VCaP (cell line): ENCODE data around the gene RRP1.

Experiments used
- H3K27ac ChIP-seq: fragments of 450-650 bp; 2 replicates; pipeline ENCODE4 v1.5.1; 2017
- CTCF ChIP-seq: fragments of 450-650 bp; conservative IDR thresholded peaks from 2 replicates; pipeline ENCODE4 v1.5.1; 2017; ENCODE audit warnings: mild to moderate bottlenecking, moderate library complexity

RRP1 gene

GRCh38 chr21:43781846-43782245 is 7.5 kb upstream of the RRP1 start:
- TF ChIP-seq CTCF: no peak
- no peak overlapping the region for H3K27ac ChIP-seq

DNA sequence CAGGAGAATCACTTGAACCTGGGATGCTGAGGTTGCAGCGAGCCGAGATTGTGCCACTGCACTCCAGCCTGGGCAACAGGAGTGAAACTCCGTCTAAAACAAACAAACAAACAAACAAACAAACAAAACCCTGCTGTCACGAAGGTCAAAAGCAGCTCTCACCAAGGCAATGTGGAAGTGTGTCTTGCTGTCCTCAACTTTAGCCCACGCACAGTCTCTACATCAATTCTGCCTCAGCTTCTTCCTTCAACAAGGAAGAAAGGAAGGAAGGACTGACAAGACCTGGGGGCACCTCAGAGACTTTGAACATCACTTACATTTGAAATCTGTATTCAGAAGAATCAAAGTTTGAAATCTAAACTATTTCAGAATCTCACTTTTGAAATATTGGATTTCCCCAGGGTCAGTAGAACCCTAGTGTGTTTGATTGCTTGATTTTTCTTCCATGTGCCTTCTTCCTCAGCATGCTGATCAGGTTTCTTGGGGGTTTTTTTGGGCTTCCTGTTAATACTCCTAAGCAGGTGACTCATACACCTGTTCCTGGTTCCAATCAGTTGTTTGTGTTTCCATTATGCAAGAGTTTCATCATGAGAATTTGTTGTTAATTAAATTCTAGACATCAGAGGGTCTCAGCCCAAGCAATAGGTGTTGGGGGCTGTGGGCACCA is 6.8 kb upstream of the RRP1 start:
- H3K27ac ChIP-seq: no peak overlapping the region
- no peak for TF ChIP-seq CTCF

- no peak for TF ChIP-seq CTCF
- no peak overlapping the region for H3K27ac ChIP-seq
These were observed 6.2 kb upstream of the RRP1 start for GRCh38 chr21:43783098-43783700.

- no peak for TF ChIP-seq CTCF
- H3K27ac ChIP-seq: no peak overlapping the region
These were observed 4.2 kb upstream of the RRP1 start for GRCh38 chr21:43785134-43785533.

DNA sequence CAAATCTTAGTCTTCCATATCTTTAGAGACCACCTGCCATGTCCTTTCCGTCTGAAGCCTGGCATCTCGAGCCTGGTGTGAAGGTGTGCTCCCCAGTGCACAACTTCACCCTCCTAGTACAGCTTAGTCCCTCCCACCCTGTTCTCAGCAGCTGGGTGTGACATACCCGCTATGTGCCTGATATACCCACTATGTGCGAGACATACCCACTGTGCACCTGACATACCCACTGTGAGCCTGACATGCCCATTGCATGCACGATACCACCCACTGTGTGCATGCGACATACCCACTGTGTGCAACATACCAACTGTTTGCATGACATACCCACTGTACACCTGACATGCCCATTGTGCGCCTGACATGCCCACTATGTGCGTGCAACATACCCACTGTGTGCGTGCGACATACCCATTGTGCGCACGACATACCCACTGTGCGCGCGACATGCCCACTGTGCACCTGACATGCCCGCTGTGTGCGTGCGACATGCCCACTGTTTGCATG is 3.0 kb upstream of the RRP1 start:
- TF ChIP-seq CTCF: no peak
- H3K27ac ChIP-seq: no peak overlapping the region

GRCh38 chr21:43786807-43787440 is 2.5 kb upstream of the RRP1 start:
- H3K27ac ChIP-seq: no peak overlapping the region
- no peak for TF ChIP-seq CTCF

DNA sequence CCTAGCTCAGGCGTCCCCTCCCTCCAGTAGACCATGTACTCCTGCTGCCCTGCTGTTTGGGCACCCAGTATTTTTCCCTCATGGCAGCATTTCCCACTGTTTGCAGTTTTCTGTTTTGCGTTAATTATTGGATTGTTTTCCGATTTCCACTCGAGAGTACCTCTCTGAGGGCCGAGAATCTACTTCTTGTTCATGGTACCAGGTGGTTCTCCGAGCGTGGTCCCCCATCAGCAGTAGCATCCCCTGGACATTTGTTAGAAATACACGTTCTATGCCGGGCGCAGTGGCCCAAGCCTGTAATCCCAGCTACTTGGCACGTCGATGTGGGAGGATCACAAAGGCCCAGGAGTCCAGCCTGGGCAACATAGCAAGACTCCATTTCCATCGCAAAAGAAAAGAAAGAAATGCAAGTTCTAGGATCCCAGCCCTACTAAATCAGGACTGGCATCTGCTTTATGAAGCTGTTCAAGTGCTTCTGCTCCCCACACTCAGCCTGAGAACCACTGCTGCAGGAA is 690 bp downstream of the RRP1 start:
- TF ChIP-seq CTCF: no peak
- peak overlapping the region; percentile 91 for H3K27ac ChIP-seq
